T-cell (primary cell): ENCODE data around the gene SEZ6L2. TPM values are rescaled to one million over a fixed set of nuclear protein-coding genes. Genes with fewer than 3 reads are reported as not detected.

Source experiments
- ATAC-seq, 4 experiments: fragments of 200-7000 bp in 3 of 4; fragments of 150-1000 bp in 1 of 4; cut with Tn5 transposase; replicated peaks in 1 of 4; 1 replicate in 3 of 4; 2 replicates in 1 of 4; pipeline ENCODE4 v1.10.0; 2021; ENCODE audit warnings: moderate library complexity in 3 of 4, mild to moderate bottlenecking in 2 of 4, moderate number of reproducible peaks in 1 of 4
- CTCF ChIA-PET, 2 donors: fragments of 300-600 bp; sonication (Branson Sonifier 250); formaldehyde crosslinking; loops; one replicate each; lab custom pipeline; 2022; ENCODE audit warnings: antibody characterized with exemption in 2 of 2; lab: Charles Lee
- POLR2A ChIA-PET, 2 donors: fragments of 300-600 bp; sonication (Branson Sonifier 250); formaldehyde crosslinking; loops; one replicate each; lab custom pipeline; 2022; ENCODE audit warnings: antibody characterized with exemption in 2 of 2; lab: Charles Lee
- DNase-seq, 35 experiments: peaks; one replicate each; pipeline versions ENCODE4 v3.0.0 to v3.0.0-alpha.2; 2013 to 2023
- H3K27ac ChIP-seq: one replicate; pipeline ENCODE4 v1.5.1; 2013; ENCODE audit warnings: low read length
- H3K27me3 ChIP-seq, 2 experiments: replicated peaks in 1 of 2; 1 replicate in 1 of 2; 2 replicates in 1 of 2; pipeline versions ENCODE4 v1.6.1 to v1.7.0; 2013; ENCODE audit warnings: low read length in 1 of 2, mixed read lengths in 1 of 2; ENCODE audit not compliant: control insufficient read depth in 2 of 2, insufficient read depth in 2 of 2; ENCODE audit errors: extremely low read depth in 1 of 2
- H3K36me3 ChIP-seq, 2 donors: 1 replicate in 1 of 2; 2 replicates in 1 of 2; pipeline versions ENCODE4 v1.6.1 to v1.7.0; 2013; ENCODE audit warnings: low read length in 1 of 2; ENCODE audit not compliant: control insufficient read depth in 2 of 2, insufficient read depth in 1 of 2; ENCODE audit errors: extremely low read depth in 1 of 2
- H3K4me1 ChIP-seq, 2 experiments: 1 replicate in 1 of 2; 2 replicates in 1 of 2; pipeline versions ENCODE4 v1.6.1 to v1.7.0; 2013; ENCODE audit warnings: low read length in 2 of 2, mixed read lengths in 1 of 2; ENCODE audit not compliant: insufficient read depth in 2 of 2, control insufficient read depth in 1 of 2; ENCODE audit errors: extremely low read depth in 1 of 2
- H3K4me3 ChIP-seq, 2 donors: 1 replicate in 1 of 2; 2 replicates in 1 of 2; pipeline versions ENCODE4 v1.5.1 to v1.7.0; 2013; ENCODE audit warnings: mild to moderate bottlenecking in 2 of 2, low read length in 1 of 2, moderate library complexity in 1 of 2; ENCODE audit not compliant: control insufficient read depth in 1 of 2; ENCODE audit errors: extremely low read depth in 1 of 2
- H3K9me3 ChIP-seq: 2 replicates; pipeline ENCODE4 v1.7.0; 2013
- H3K27ac Mint-ChIP-seq, 2 donors: one replicate each; pipeline ENCODE4 v1.8.0; 2020 to 2021; ENCODE audit warnings: mild to moderate bottlenecking in 2 of 2, mixed read lengths in 2 of 2
- H3K27me3 Mint-ChIP-seq, 2 donors: one replicate each; pipeline ENCODE4 v1.8.0; 2021 to 2022; ENCODE audit warnings: mixed read lengths in 2 of 2
- H3K36me3 Mint-ChIP-seq: one replicate; pipeline ENCODE4 v1.8.0; 2021; ENCODE audit warnings: mixed read lengths
- H3K4me1 Mint-ChIP-seq, 3 donors: one replicate each; pipeline ENCODE4 v1.8.0; 2020 to 2022; ENCODE audit warnings: mixed read lengths in 3 of 3, mild to moderate bottlenecking in 1 of 3
- H3K4me3 Mint-ChIP-seq, 3 donors: one replicate each; pipeline ENCODE4 v1.8.0; 2020 to 2022; ENCODE audit warnings: mild to moderate bottlenecking in 3 of 3, mixed read lengths in 3 of 3, moderate library complexity in 3 of 3
- H3K9me3 Mint-ChIP-seq, 3 donors: one replicate each; pipeline ENCODE4 v1.8.0; 2020 to 2022; ENCODE audit warnings: mixed read lengths in 3 of 3
- WGBS: methylation state at CpG from one replicate; pipeline ENCODE4 v1.1.5; 2013; ENCODE audit warnings: missing lambda C conversion rate; ENCODE audit not compliant: insufficient coverage; 5-methylcytosine and 5-hydroxymethylcytosine counted together
- total RNA-seq, 35 experiments: library from RNA in 6 of 35; stranded (reverse) in 6 of 35; fragments of 120-200 nt in 1 of 35; gene quantifications; one replicate each; pipeline versions ENCODE4 v1.2.1 to v1.2.4 and lab custom pipeline; 2013 to 2026

Gene SEZ6L2
- total RNA-seq, 5 donors from 2014 or later (not counting 1 experiment from before 2014, with no cell fraction given), result 0.16 to 0.82 (median 0.47) TPM; not detected in 2

DNA sequence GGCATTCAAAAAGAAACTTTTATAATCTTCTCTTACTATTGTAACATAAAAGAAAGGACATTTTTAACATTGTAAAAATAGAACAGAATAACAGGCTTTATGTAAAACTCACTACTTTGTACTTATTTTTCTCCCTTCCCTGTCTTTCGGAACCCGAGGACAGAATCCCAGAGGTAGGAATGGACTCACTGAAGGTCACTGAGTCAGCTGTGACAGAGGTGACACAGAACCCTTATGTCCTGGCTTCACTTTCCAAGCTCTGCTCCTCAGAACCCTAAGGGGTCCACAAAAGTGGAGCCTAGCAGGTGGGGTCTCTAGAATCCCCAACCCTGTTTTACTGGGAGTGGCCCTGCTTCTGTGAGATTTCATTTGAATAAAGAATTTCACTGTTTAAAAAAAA is 23.0 kb upstream of the SEZ6L2 start:
- Mint-ChIP-seq H3K9me3 (no peaks in the 10 kb centered on the region), H3K27me3 (no peaks in the 10 kb centered on the region), H3K4me3 (peak overlapping the region in 1 of 3 donors; percentile 35), H3K36me3 (peaks cover 18% of the 10 kb centered on the region), H3K27ac (no peak overlapping the region), H3K4me1 (peaks cover 45 to 47% (median 46%) of the 10 kb centered on the region in 3 donors)
- no peak overlapping the region for H3K4me3 ChIP-seq
- ATAC-seq, result no peak
- no CpG with 5 or more reads among the region's 2 CpGs for WGBS
- H3K4me1 ChIP-seq, result peaks cover 15 to 28% of the 10 kb centered on the region in 2 experiments
- CTCF ChIA-PET, result no interaction called here
- no peak overlapping the region for H3K27ac ChIP-seq
- DNase-seq, result no peak
- H3K36me3 ChIP-seq, result peaks cover 7 to 29% of the 10 kb centered on the region in 2 donors
- POLR2A ChIA-PET, result interaction anchor here (0.6 to 0.7 kb wide), 2 partner anchors 11 to 156 kb away, joined by 4 to 5 read pairs; no protein-coding TSS in a partner anchor
- no peaks in the 10 kb centered on the region for H3K27me3 ChIP-seq
- no peaks in the 10 kb centered on the region for H3K9me3 ChIP-seq

GRCh38 chr16:29921034-29921385 is 21.7 kb upstream of the SEZ6L2 start:
- ChIA-PET POLR2A (interaction anchor here in 1 of 2 donors (0.6 kb wide), 2 partner anchors 58 to 1079 kb away, joined by 3 to 4 read pairs; partner anchors contain the start of gene CDIPT), CTCF (no interaction called here)
- no peaks in the 10 kb centered on the region for H3K27me3 Mint-ChIP-seq
- DNase-seq (no peak), ATAC-seq (no peak)
- no peak overlapping the region for H3K4me3 Mint-ChIP-seq
- peaks cover 10 to 18% of the 10 kb centered on the region in 2 experiments for H3K4me1 ChIP-seq
- H3K36me3 ChIP-seq, result peaks cover 7 to 29% of the 10 kb centered on the region in 2 donors
- H3K27ac ChIP-seq, result no peak overlapping the region
- H3K9me3 ChIP-seq, result no peaks in the 10 kb centered on the region
- peaks cover 22% of the 10 kb centered on the region for H3K36me3 Mint-ChIP-seq
- H3K27me3 ChIP-seq, result no peaks in the 10 kb centered on the region
- peaks cover 33 to 34% (median 34%) of the 10 kb centered on the region in 3 donors for H3K4me1 Mint-ChIP-seq
- H3K27ac Mint-ChIP-seq, result peak overlapping the region in 1 of 2 donors; percentile 29
- no peak overlapping the region for H3K4me3 ChIP-seq
- WGBS, result 100% methylated on average over 2 of the region's 3 CpGs
- no peaks in the 10 kb centered on the region for H3K9me3 Mint-ChIP-seq

GRCh38 chr16:29920288-29921033 is 21.1 kb upstream of the SEZ6L2 start:
- Histone ChIP-seq H3K27ac (no peak overlapping the region), H3K4me3 (no peak overlapping the region), H3K4me1 (peaks cover 10 to 17% of the 10 kb centered on the region in 2 experiments), H3K36me3 (peaks cover 7 to 29% of the 10 kb centered on the region in 2 donors), H3K9me3 (no peaks in the 10 kb centered on the region), H3K27me3 (no peaks in the 10 kb centered on the region)
- WGBS, result 90% methylated on average over 2 of the region's 6 CpGs
- H3K36me3 Mint-ChIP-seq, result peaks cover 27% of the 10 kb centered on the region
- DNase-seq (no peak), ATAC-seq (no peak)
- ChIA-PET CTCF (no interaction called here), POLR2A (interaction anchor here in 1 of 2 donors (0.6 kb wide), 2 partner anchors 57 to 1079 kb away, joined by 3 to 4 read pairs; partner anchors contain the start of gene CDIPT)
- H3K27me3 Mint-ChIP-seq, result no peaks in the 10 kb centered on the region
- H3K27ac Mint-ChIP-seq, result no peak overlapping the region
- no peak overlapping the region for H3K4me3 Mint-ChIP-seq
- H3K9me3 Mint-ChIP-seq, result no peaks in the 10 kb centered on the region
- peaks cover 32 to 33% (median 32%) of the 10 kb centered on the region in 3 donors for H3K4me1 Mint-ChIP-seq

DNA sequence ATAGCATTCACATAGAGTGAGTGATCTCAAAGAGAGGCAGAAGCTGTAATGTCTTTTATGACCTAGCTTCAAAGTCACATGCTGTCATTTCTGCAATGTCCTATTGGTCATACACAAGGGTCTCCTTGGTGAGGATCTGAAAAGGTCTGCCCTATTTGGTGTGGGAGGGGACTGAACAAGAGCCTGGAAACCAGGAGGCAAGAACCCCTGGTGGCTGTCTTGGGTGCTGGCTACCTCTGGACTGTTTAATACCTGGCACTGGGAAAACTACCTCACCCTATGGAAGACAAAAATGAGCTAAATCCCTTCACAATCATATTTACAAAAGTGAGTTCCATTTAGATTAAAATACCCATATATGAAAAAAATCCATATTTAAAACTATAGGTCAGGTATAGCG is 17.6 kb upstream of the SEZ6L2 start:
- ATAC-seq (no peak), DNase-seq (no peak)
- Mint-ChIP-seq H3K27ac (no peak overlapping the region), H3K4me3 (no peak overlapping the region), H3K4me1 (peaks cover 12 to 16% (median 14%) of the 10 kb centered on the region in 3 donors), H3K27me3 (no peaks in the 10 kb centered on the region), H3K9me3 (no peaks in the 10 kb centered on the region), H3K36me3 (peaks cover 37% of the 10 kb centered on the region)
- H3K36me3 ChIP-seq, result peaks cover 10 to 31% of the 10 kb centered on the region in 2 donors
- ChIA-PET POLR2A (no interaction called here), CTCF (no interaction called here)
- H3K27me3 ChIP-seq, result no peaks in the 10 kb centered on the region
- H3K4me1 ChIP-seq, result no peaks in the 10 kb centered on the region
- H3K27ac ChIP-seq, result no peak overlapping the region
- H3K4me3 ChIP-seq, result no peak overlapping the region
- H3K9me3 ChIP-seq, result no peaks in the 10 kb centered on the region
- 80% methylated on average over 1 of the region's 1 CpG for WGBS

DNA sequence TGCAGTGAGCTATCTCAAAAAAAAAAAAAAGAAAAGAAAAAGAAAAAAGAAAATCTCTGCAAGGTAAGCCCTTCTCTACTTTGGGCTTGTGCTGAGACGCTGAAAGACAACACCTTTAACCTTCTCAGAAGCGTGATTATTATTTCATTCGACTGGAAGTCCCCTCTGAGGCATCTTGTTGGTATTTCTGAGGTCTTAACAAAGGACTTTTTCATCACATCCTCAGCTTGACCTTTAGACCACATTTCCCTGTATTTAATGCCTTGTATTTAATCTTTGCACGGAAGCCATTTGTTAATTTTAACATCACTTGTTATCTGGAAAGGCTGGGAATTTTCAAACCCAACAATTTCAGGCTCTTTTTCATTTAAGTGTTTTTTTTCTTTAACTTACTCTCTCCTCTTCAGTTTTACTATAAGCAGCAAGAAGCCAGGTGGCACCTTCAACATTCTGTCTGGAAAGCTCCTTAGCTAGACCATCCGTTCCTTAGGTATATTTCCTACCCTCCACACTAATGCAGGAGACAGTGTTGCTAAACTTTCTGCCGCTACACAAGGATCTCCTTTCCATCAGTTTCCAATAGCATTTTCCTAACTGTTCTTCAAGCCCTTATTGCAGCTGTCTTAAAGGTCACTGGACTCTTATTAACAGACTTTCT is 16.4 kb upstream of the SEZ6L2 start:
- CTCF ChIA-PET, result interaction anchor here in 1 of 2 donors (0.6 kb wide), 1 partner anchor 215 kb away, joined by 4 read pairs; no protein-coding TSS in a partner anchor
- peak overlapping the region in 1 of 2 donors; percentile 24 for H3K27ac Mint-ChIP-seq
- DNase-seq (no peak), ATAC-seq (no peak)
- no peak overlapping the region for H3K4me3 Mint-ChIP-seq
- peaks cover 30% of the 10 kb centered on the region for H3K36me3 Mint-ChIP-seq
- no peaks in the 10 kb centered on the region for H3K9me3 Mint-ChIP-seq
- Histone ChIP-seq H3K27me3 (no peaks in the 10 kb centered on the region), H3K4me3 (no peak overlapping the region), H3K27ac (no peak overlapping the region), H3K36me3 (peaks cover 6 to 20% of the 10 kb centered on the region in 2 donors), H3K9me3 (no peaks in the 10 kb centered on the region), H3K4me1 (no peaks in the 10 kb centered on the region)
- WGBS, result 100% methylated on average over 2 of the region's 6 CpGs
- peaks cover 5 to 6% (median 5%) of the 10 kb centered on the region in 3 donors for H3K4me1 Mint-ChIP-seq
- H3K27me3 Mint-ChIP-seq, result no peaks in the 10 kb centered on the region
- POLR2A ChIA-PET, result no interaction called here

DNA sequence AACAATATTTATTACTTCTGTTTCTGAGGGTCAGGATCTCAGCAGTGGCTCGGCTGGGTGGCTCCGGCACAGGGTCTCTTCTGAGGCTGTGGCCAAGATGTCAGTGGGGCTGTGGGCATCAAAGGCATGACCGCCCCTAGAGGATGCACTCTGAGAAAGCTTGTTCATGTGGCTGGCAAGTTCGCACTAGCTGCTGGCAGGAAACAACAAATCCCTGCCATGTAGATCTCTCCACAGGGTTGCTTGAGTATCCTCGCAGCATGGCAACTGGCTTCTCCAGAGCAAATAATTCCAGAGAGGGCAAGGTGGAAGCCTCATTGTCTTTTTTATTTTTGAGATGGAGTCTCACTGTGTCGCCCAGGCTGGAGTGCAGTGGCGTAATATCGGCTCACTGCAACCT is 14.2 kb upstream of the SEZ6L2 start:
- POLR2A ChIA-PET, result interaction anchor here in 1 of 2 donors (0.5 kb wide), 1 partner anchor 193 kb away, joined by 5 read pairs; no protein-coding TSS in a partner anchor
- peaks cover 28% of the 10 kb centered on the region for H3K36me3 Mint-ChIP-seq

More for the DNA sequence above, 14.2 kb upstream of the SEZ6L2 start:
- DNase-seq, result no peak
- H3K4me1 Mint-ChIP-seq, result peaks cover 0 to 3% (median 0%) of the 10 kb centered on the region in 3 donors
- H3K4me3 Mint-ChIP-seq, result no peak overlapping the region
- Histone ChIP-seq H3K9me3 (no peaks in the 10 kb centered on the region), H3K27me3 (no peaks in the 10 kb centered on the region), H3K36me3 (peaks cover 3 to 14% of the 10 kb centered on the region in 2 donors), H3K4me1 (no peaks in the 10 kb centered on the region), H3K4me3 (no peak overlapping the region), H3K27ac (no peak overlapping the region)
- no peak for ATAC-seq
- no peaks in the 10 kb centered on the region for H3K27me3 Mint-ChIP-seq
- no peak overlapping the region for H3K27ac Mint-ChIP-seq
- 88% methylated on average over 5 of the region's 8 CpGs for WGBS
- no peaks in the 10 kb centered on the region for H3K9me3 Mint-ChIP-seq
- CTCF ChIA-PET, result interaction anchor here in 1 of 2 donors (0.7 kb wide), 1 partner anchor 34 kb away, joined by 11 read pairs; no protein-coding TSS in a partner anchor
